ENCODE data around the gene GSE1.
A peak's percentile ranks its signal among the peaks of the same experiment; 100 is the strongest.

GSE1 gene

GRCh38 chr16:85674418-85674755 is 61.3 kb downstream of the GSE1 start:
- no peak for DNase-seq (ENCODE audit: low read depth)
- no peak overlapping the region for H3K4me3 ChIP-seq (ENCODE audit: low read depth, low read length)
- TF ChIP-seq CTCF (IDR thresholded peaks at IDR 0.05; ENCODE audit: control insufficient read depth, extremely low read depth, insufficient read depth) = no peak

- no peak for TF ChIP-seq CTCF (IDR thresholded peaks at IDR 0.05; ENCODE audit: control insufficient read depth, extremely low read depth, insufficient read depth)
- DNase-seq (ENCODE audit: low read depth) = no peak
- no peak overlapping the region for H3K4me3 ChIP-seq (ENCODE audit: low read depth, low read length)
Measured at GRCh38 chr16:85674828-85675227, 61.7 kb downstream of the GSE1 start.

- no peak for DNase-seq (ENCODE audit: low read depth)
- H3K4me3 ChIP-seq (ENCODE audit: low read depth, low read length) = no peak overlapping the region
- TF ChIP-seq CTCF (IDR thresholded peaks at IDR 0.05; ENCODE audit: control insufficient read depth, extremely low read depth, insufficient read depth) = peak; percentile 52
Measured at GRCh38 chr16:85675251-85675874, 62.2 kb downstream of the GSE1 start.

- no peak for DNase-seq (ENCODE audit: low read depth)
- TF ChIP-seq CTCF (IDR thresholded peaks at IDR 0.05; ENCODE audit: control insufficient read depth, extremely low read depth, insufficient read depth) = no peak
- no peak overlapping the region for H3K4me3 ChIP-seq (ENCODE audit: low read depth, low read length)
Measured at GRCh38 chr16:85676466-85676865, 63.3 kb downstream of the GSE1 start.

GRCh38 chr16:85677383-85677967 is 64.4 kb downstream of the GSE1 start:
- no peak overlapping the region for H3K4me3 ChIP-seq (ENCODE audit: low read depth, low read length)
- TF ChIP-seq CTCF (IDR thresholded peaks at IDR 0.05; ENCODE audit: control insufficient read depth, extremely low read depth, insufficient read depth) = no peak
- no peak for DNase-seq (ENCODE audit: low read depth)

- DNase-seq (ENCODE audit: low read depth) = no peak
- no peak for TF ChIP-seq CTCF (IDR thresholded peaks at IDR 0.05; ENCODE audit: control insufficient read depth, extremely low read depth, insufficient read depth)
- no peak overlapping the region for H3K4me3 ChIP-seq (ENCODE audit: low read depth, low read length)
Measured at GRCh38 chr16:85678016-85678415, 64.9 kb downstream of the GSE1 start.

- no peak for TF ChIP-seq CTCF (IDR thresholded peaks at IDR 0.05; ENCODE audit: control insufficient read depth, extremely low read depth, insufficient read depth)
- no peak for DNase-seq (ENCODE audit: low read depth)
Measured at GRCh38 chr16:85678821-85679220, 65.7 kb downstream of the GSE1 start.

More at GRCh38 chr16:85678821-85679220, 65.7 kb downstream of the GSE1 start:
- H3K4me3 ChIP-seq (ENCODE audit: low read depth, low read length) = no peak overlapping the region

All from LNCaP clone FGC (cell line).